Keratinocyte (primary cell): Measurements from ENCODE around the gene AK2. TPM values are rescaled to one million over a fixed set of nuclear protein-coding genes. Genes with fewer than 3 reads are reported as not detected.

Experiments used
- DNase-seq: peaks from one replicate; pipeline ENCODE4 v3.0.0-alpha.2; 2011; ENCODE audit warnings: low read depth, missing footprints, low spot score
- FAIRE-seq: peaks from 2 replicates; lab custom pipeline; 2011; peaks lifted over from hg19 to GRCh38; lab: Jason Lieb, UNC
- H2AFZ ChIP-seq: 2 replicates; pipeline ENCODE4 v1.6.0; 2012; ENCODE audit warnings: low read length, control low read depth, inconsistent platforms; ENCODE audit not compliant: control insufficient read depth
- H3K27ac ChIP-seq: 2 replicates; pipeline ENCODE4 v1.5.1; 2011; ENCODE audit warnings: low read length; ENCODE audit not compliant: control insufficient read depth, insufficient read depth
- H3K27me3 ChIP-seq: 3 replicates; pipeline ENCODE4 v1.6.0; 2011; ENCODE audit warnings: low read length; ENCODE audit not compliant: control insufficient read depth, insufficient read depth; ENCODE audit errors: extremely low read depth
- H3K36me3 ChIP-seq, 2 experiments: 2 replicates in 1 of 2; 3 replicates in 1 of 2; pipeline ENCODE4 v1.5.1; 2011; ENCODE audit warnings: low read length in 2 of 2, mild to moderate bottlenecking in 1 of 2; ENCODE audit not compliant: control insufficient read depth in 2 of 2, insufficient read depth in 2 of 2; ENCODE audit errors: extremely low read depth in 1 of 2
- H3K4me1 ChIP-seq: 3 replicates; pipeline ENCODE4 v1.5.1; 2011; ENCODE audit warnings: low read length; ENCODE audit not compliant: control insufficient read depth, insufficient read depth; ENCODE audit errors: extremely low read depth
- H3K4me2 ChIP-seq: 3 replicates; pipeline ENCODE4 v1.6.0; 2011; ENCODE audit warnings: low read depth, low read length; ENCODE audit not compliant: control insufficient read depth, insufficient read depth; ENCODE audit errors: extremely low read depth
- H3K4me3 ChIP-seq, 3 experiments: fragments of 200-600 bp in 1 of 3; sonication (generic) in 1 of 3; 2 replicates in 2 of 3; 3 replicates in 1 of 3; pipeline ENCODE4 v1.5.1; 2011 to 2016; ENCODE audit warnings: low read length in 3 of 3, mild to moderate bottlenecking in 3 of 3, control low read depth in 2 of 3, inconsistent platforms in 1 of 3, low read depth in 1 of 3, mixed read lengths in 1 of 3, mixed run types in 1 of 3, moderate library complexity in 1 of 3; ENCODE audit not compliant: control insufficient read depth in 2 of 3, insufficient read depth in 2 of 3; ENCODE audit errors: extremely low read depth in 1 of 3
- H3K79me2 ChIP-seq: 2 replicates; pipeline ENCODE4 v1.6.0; 2012; ENCODE audit warnings: low read length; ENCODE audit not compliant: control insufficient read depth, insufficient read depth
- H3K9ac ChIP-seq: 3 replicates; pipeline ENCODE4 v1.6.0; 2011; ENCODE audit warnings: low read length; ENCODE audit not compliant: control insufficient read depth, insufficient read depth; ENCODE audit errors: extremely low read depth
- H3K9me1 ChIP-seq: 3 replicates; pipeline ENCODE4 v1.6.0; 2011; ENCODE audit warnings: low read length; ENCODE audit not compliant: control insufficient read depth, insufficient read depth; ENCODE audit errors: extremely low read depth
- H3K9me3 ChIP-seq: 2 replicates; pipeline ENCODE4 v1.5.1; 2012; ENCODE audit warnings: low read depth, low read length; ENCODE audit not compliant: control insufficient read depth
- H4K20me1 ChIP-seq: 3 replicates; pipeline ENCODE4 v1.6.0; 2011; ENCODE audit warnings: low read length; ENCODE audit not compliant: control insufficient read depth, insufficient read depth; ENCODE audit errors: extremely low read depth
- CTCF ChIP-seq, 3 experiments: IDR thresholded peaks in 1 of 3; conservative IDR thresholded peaks in 1 of 3; optimal IDR thresholded peaks in 1 of 3; 2 replicates in 2 of 3; 3 replicates in 1 of 3; pipeline versions ENCODE3 to v1.5.1; 2011; ENCODE audit warnings: low read length in 3 of 3, mild to moderate bottlenecking in 3 of 3, moderate library complexity in 2 of 3, control low read depth in 1 of 3, inconsistent platforms in 1 of 3; ENCODE audit not compliant: insufficient read depth in 2 of 3; ENCODE audit errors: extremely low read depth in 1 of 3
- EZH2 ChIP-seq: IDR thresholded peaks from one replicate; pipeline ENCODE4 v1.6.1; 2012; ENCODE audit warnings: inconsistent platforms, mild to moderate bottlenecking, low read length, moderate library complexity
- dilution Hi-C: fragments of 300-500 bp; cut with MboI; formaldehyde crosslinking; loops from one replicate; pipeline ENCODE4 v1.7.0; 2020; ENCODE audit warnings: low sequenced_read_pairs; ENCODE audit not compliant: extremely low pct_ligation_motif_present
- polyA plus RNA-seq, 5 experiments: library from polyadenylated mRNA; depleted of rRNA in 3 of 5; stranded (reverse) in 3 of 5; stranded (forward) in 1 of 5; unstranded in 1 of 5; fragments of >200 nt; gene quantifications; 1 replicate in 1 of 5; 2 replicates in 3 of 5; 3 replicates in 1 of 5; pipeline versions ENCODE4 v1.2.1 to v1.2.3, GENCODE V29; 2011 to 2012; ENCODE audit warnings: missing spikeins in 2 of 5, low read depth in 1 of 5, low replicate concordance in 1 of 5

Gene AK2
- polyA plus RNA-seq, 1 donor (not counting 4 experiments of a cell fraction or from before 2014, with no cell fraction given) = 258 TPM

DNA sequence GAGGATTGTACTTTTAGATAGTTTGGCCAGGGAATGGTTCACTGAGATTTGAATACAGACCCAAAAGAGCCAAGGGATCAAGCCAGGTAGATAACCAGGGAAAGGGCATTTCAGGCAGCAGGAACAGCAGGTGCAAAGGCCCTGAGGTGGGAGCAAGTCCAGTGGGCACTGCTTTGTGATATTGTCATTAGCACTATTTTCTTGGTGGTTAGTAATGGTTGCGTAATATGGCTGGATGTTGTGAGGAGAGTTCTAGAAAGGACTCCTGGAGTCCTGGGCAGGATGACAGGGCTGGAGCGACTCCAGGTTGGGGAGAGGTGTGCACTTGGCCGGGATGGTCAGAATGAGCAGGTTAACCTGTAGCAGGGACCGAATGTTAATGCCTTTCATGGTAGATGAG, 48.6 kb upstream of the AK2 start:
- Histone ChIP-seq H3K4me2 (no peak overlapping the region), H3K79me2 (no peaks in the 10 kb centered on the region), H3K27ac (no peak overlapping the region), H3K9me3 (no peaks in the 10 kb centered on the region), H2AFZ (no peak overlapping the region), H3K36me3 (peaks cover 0 to 3% of the 10 kb centered on the region in 2 experiments), H4K20me1 (no peaks in the 10 kb centered on the region), H3K9me1 (no peaks in the 10 kb centered on the region), H3K9ac (no peak overlapping the region), H3K4me3 (no peak overlapping the region), H3K27me3 (no peaks in the 10 kb centered on the region), H3K4me1 (peaks cover 6% of the 10 kb centered on the region)
- TF ChIP-seq EZH2 (no peak), CTCF (optimal IDR thresholded peaks at IDR 0.05 in 1 of 3, IDR thresholded peaks at IDR 0.05 in 1 of 3, conservative IDR thresholded peaks at IDR 0.05 in 1 of 3; ENCODE audit: extremely low read depth in 1 of 3, insufficient read depth in 2 of 3, low read length in 3 of 3) (no peak)
- dilution Hi-C loops = no loop called here
- no peak for FAIRE-seq
- no peak for DNase-seq

DNA sequence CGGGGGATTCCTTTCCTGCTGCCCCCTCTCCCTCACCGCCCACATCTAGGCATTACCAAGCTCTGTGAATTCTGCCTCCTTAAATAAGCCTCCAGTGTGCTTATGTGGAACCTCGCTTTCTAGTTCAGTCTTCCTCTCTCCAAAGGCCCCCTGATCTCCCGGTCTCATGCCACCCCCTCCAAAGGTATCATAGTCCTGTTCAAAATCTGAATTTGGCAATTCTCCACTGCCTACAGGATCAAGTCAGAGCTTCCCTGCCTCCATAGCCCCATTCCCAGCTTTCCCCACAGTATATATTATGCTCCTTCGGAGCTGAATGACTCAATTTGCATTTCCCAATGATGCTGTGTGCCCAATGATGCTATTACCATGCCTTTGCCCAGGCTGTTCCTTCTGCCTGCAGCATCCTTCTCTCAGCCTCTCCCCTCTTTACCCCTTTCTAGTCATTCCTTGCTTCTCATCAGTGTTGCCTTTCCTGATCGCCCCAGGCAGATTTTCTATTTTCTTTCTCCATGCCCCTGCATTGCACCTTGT, 46.0 kb upstream of the AK2 start:
- TF ChIP-seq CTCF (optimal IDR thresholded peaks at IDR 0.05 in 1 of 3, IDR thresholded peaks at IDR 0.05 in 1 of 3, conservative IDR thresholded peaks at IDR 0.05 in 1 of 3; ENCODE audit: extremely low read depth in 1 of 3, insufficient read depth in 2 of 3, low read length in 3 of 3) = no peak
- TF ChIP-seq EZH2 = no peak
- H3K9ac ChIP-seq = no peak overlapping the region
- no peak for DNase-seq

More for the DNA sequence above, 46.0 kb upstream of the AK2 start:
- Histone ChIP-seq H3K27me3 (no peaks in the 10 kb centered on the region), H3K27ac (no peak overlapping the region), H3K9me3 (no peaks in the 10 kb centered on the region), H3K79me2 (no peaks in the 10 kb centered on the region), H2AFZ (no peak overlapping the region), H3K36me3 (peaks cover 0 to 3% of the 10 kb centered on the region in 2 experiments), H3K4me3 (no peak overlapping the region), H3K4me1 (peaks cover 6% of the 10 kb centered on the region), H3K4me2 (peak overlapping the region; percentile 94), H3K9me1 (peaks cover 2% of the 10 kb centered on the region), H4K20me1 (no peaks in the 10 kb centered on the region)
- no peak for FAIRE-seq
- dilution Hi-C loops = no loop called here
